Uterus (tissue), 2 donors: ENCODE results near the gene ERC2.

Experiments
- CTCF ChIP-seq, 4 experiments: fragments of 200-600 bp in 2 of 4; fragments of 450-650 bp in 2 of 4; sonication (generic) in 2 of 4; IDR thresholded peaks; one replicate each; pipeline ENCODE4 v1.5.1; 2016 to 2019; ENCODE audit warnings: antibody characterized with exemption in 4 of 4, mild to moderate bottlenecking in 2 of 4, moderate library complexity in 1 of 4
- POLR2A ChIP-seq, 2 donors: fragments of 450-650 bp; IDR thresholded peaks; one replicate each; pipeline ENCODE4 v1.6.1; 2016; ENCODE audit warnings: antibody characterized with exemption in 2 of 2, mild to moderate bottlenecking in 1 of 2, moderate library complexity in 1 of 2

GRCh38 chr3:56190771-56191305, 277.4 kb downstream of the ERC2 start:
- TF ChIP-seq CTCF (IDR thresholded peaks at IDR 0.05) (no peak), POLR2A (IDR thresholded peaks at IDR 0.05) (no peak)
